OCI-LY1 (cell line): ENCODE data around the gene SLC35G2.

Source experiments
- H2AFZ ChIP-seq: fragments of 200-600 bp; sonication (generic), shearing (Covaris generic); 2 replicates; pipeline ENCODE4 v1.6.0; 2014; ENCODE audit warnings: antibody characterized with exemption, mild to moderate bottlenecking, low read length
- H3F3A ChIP-seq: fragments of 200-600 bp; sonication (generic), shearing (Covaris generic); 2 replicates; pipeline ENCODE4 v1.6.0; 2014; ENCODE audit warnings: mild to moderate bottlenecking, antibody characterized with exemption, low read length, moderate library complexity; ENCODE audit not compliant: insufficient read depth
- H3K27ac ChIP-seq: fragments of 200-600 bp; sonication (generic); 2 replicates; pipeline ENCODE4 v1.5.1; 2014; ENCODE audit warnings: low read length, mixed run types, mild to moderate bottlenecking, low read depth; ENCODE audit not compliant: poor library complexity, severe bottlenecking
- H3K27me3 ChIP-seq: fragments of 200-600 bp; sonication (generic); 2 replicates; pipeline ENCODE4 v1.6.0; 2014; ENCODE audit warnings: antibody characterized with exemption, mild to moderate bottlenecking, low read length, moderate library complexity; ENCODE audit not compliant: insufficient read depth
- H3K36me3 ChIP-seq: fragments of 200-600 bp; sonication (generic); 2 replicates; pipeline ENCODE4 v1.6.1; 2014; ENCODE audit warnings: mild to moderate bottlenecking, antibody characterized with exemption, low read length, moderate library complexity, mixed read lengths; ENCODE audit not compliant: insufficient read depth
- H3K4me1 ChIP-seq: fragments of 200-600 bp; sonication (generic); 2 replicates; pipeline ENCODE4 v1.5.1; 2014; ENCODE audit warnings: mild to moderate bottlenecking, low read length, moderate library complexity; ENCODE audit not compliant: insufficient read depth, severe bottlenecking
- H3K4me2 ChIP-seq: fragments of 200-600 bp; sonication (generic), shearing (Covaris generic); 2 replicates; pipeline ENCODE4 v1.6.1; 2014; ENCODE audit warnings: low read length
- H3K4me3 ChIP-seq: fragments of 200-600 bp; sonication (generic); 2 replicates; pipeline ENCODE4 v1.5.1; 2014; ENCODE audit warnings: low read length, low read depth, mild to moderate bottlenecking, mixed read lengths; ENCODE audit not compliant: poor library complexity, severe bottlenecking
- H3K79me2 ChIP-seq: fragments of 200-600 bp; shearing (Covaris generic); 2 replicates; pipeline ENCODE4 v1.6.1; 2016; ENCODE audit warnings: mixed run types, low read length, mixed read lengths; ENCODE audit not compliant: insufficient read depth
- H3K9ac ChIP-seq: fragments of 200-600 bp; sonication (generic), shearing (Covaris generic); 2 replicates; pipeline ENCODE4 v1.6.1; 2014; ENCODE audit warnings: mild to moderate bottlenecking, low read length, mixed read lengths
- H3K9me2 ChIP-seq: fragments of 200-600 bp; sonication (generic), shearing (Covaris generic); 2 replicates; pipeline ENCODE4 v1.6.1; 2014; ENCODE audit warnings: low read depth, mild to moderate bottlenecking, low read length, mixed read lengths
- H3K9me3 ChIP-seq: fragments of 200-600 bp; shearing (Covaris generic); 2 replicates; pipeline ENCODE4 v1.6.1; 2014; ENCODE audit warnings: low read length, mixed read lengths
- H4K20me1 ChIP-seq: fragments of 200-600 bp; sonication (generic), shearing (Covaris generic); 2 replicates; pipeline ENCODE4 v1.6.0; 2016; ENCODE audit warnings: mild to moderate bottlenecking, low read length; ENCODE audit not compliant: insufficient read depth
- CTCF ChIP-seq: fragments of 200-600 bp; sonication (generic), shearing (Covaris generic); IDR thresholded peaks from 2 replicates; pipeline ENCODE4 v1.5.1; 2017; ENCODE audit warnings: mild to moderate bottlenecking, antibody characterized with exemption, low read length, moderate library complexity, mixed read lengths
- EZH2 ChIP-seq: fragments of 200-600 bp; sonication (generic), shearing (Covaris generic); IDR thresholded peaks from 2 replicates; pipeline ENCODE4 v1.8.0; 2017; ENCODE audit warnings: borderline replicate concordance, mixed run types, mild to moderate bottlenecking, antibody characterized with exemption, low read length, moderate library complexity, mixed read lengths

The SLC35G2 gene

GRCh38 chr3:136882571-136882970 is 63.6 kb downstream of the SLC35G2 start:
- H2AFZ ChIP-seq, result no peak overlapping the region
- no peak overlapping the region for H3K9ac ChIP-seq
- no peak overlapping the region for H3K4me3 ChIP-seq
- no peaks in the 10 kb centered on the region for H3F3A ChIP-seq
- no peak for TF ChIP-seq EZH2
- TF ChIP-seq CTCF, result no peak
- no peak overlapping the region; the same call in 1 of the 2 replicates for H3K4me2 ChIP-seq
- no peaks in the 10 kb centered on the region for H4K20me1 ChIP-seq
- peaks cover 94% of the 10 kb centered on the region for H3K79me2 ChIP-seq
- H3K27me3 ChIP-seq, result no peaks in the 10 kb centered on the region
- H3K9me3 ChIP-seq, result peaks cover 14% of the 10 kb centered on the region
- peaks cover 53% of the 10 kb centered on the region for H3K4me1 ChIP-seq
- peaks cover 6% of the 10 kb centered on the region for H3K36me3 ChIP-seq
- peak overlapping the region; percentile 35 for H3K27ac ChIP-seq
- no peaks in the 10 kb centered on the region for H3K9me2 ChIP-seq

- Histone ChIP-seq H3K27me3 (no peaks in the 10 kb centered on the region), H3K79me2 (peaks cover 94% of the 10 kb centered on the region), H3F3A (no peaks in the 10 kb centered on the region), H3K4me1 (peaks cover 53% of the 10 kb centered on the region), H4K20me1 (no peaks in the 10 kb centered on the region), H2AFZ (no peak overlapping the region), H3K27ac (peak overlapping the region; percentile 88), H3K4me2 (peak overlapping the region; percentile 27), H3K36me3 (peaks cover 19% of the 10 kb centered on the region), H3K9me2 (no peaks in the 10 kb centered on the region), H3K4me3 (no peak overlapping the region), H3K9me3 (peaks cover 2% of the 10 kb centered on the region; the same call in 1 of the 2 replicates), H3K9ac (no peak overlapping the region)
- TF ChIP-seq CTCF (no peak), EZH2 (no peak)
Measured at GRCh38 chr3:136883967-136884720, 65.2 kb downstream of the SLC35G2 start.

GRCh38 chr3:136885357-136886213 is 66.7 kb downstream of the SLC35G2 start:
- H3K4me3 ChIP-seq, result peak overlapping the region; percentile 34
- peaks cover 28% of the 10 kb centered on the region for H3K36me3 ChIP-seq
- H3K9me2 ChIP-seq, result no peaks in the 10 kb centered on the region
- peaks cover 1% of the 10 kb centered on the region for H3K9me3 ChIP-seq
- H2AFZ ChIP-seq, result no peak overlapping the region
- peaks cover 89% of the 10 kb centered on the region for H3K79me2 ChIP-seq
- peak overlapping the region; percentile 55 for H3K4me2 ChIP-seq
- no peaks in the 10 kb centered on the region for H3K27me3 ChIP-seq
- no peaks in the 10 kb centered on the region for H4K20me1 ChIP-seq
- no peaks in the 10 kb centered on the region for H3F3A ChIP-seq
- peak overlapping the region; percentile 88 for H3K27ac ChIP-seq
- no peak for TF ChIP-seq EZH2
- peak; percentile 13; the same call in 1 of the 2 replicates for TF ChIP-seq CTCF
- peak overlapping the region; percentile 50 for H3K9ac ChIP-seq
- H3K4me1 ChIP-seq, result peaks cover 53% of the 10 kb centered on the region
